Measurements from ENCODE around the gene RGS21.

The RGS21 gene

DNA sequence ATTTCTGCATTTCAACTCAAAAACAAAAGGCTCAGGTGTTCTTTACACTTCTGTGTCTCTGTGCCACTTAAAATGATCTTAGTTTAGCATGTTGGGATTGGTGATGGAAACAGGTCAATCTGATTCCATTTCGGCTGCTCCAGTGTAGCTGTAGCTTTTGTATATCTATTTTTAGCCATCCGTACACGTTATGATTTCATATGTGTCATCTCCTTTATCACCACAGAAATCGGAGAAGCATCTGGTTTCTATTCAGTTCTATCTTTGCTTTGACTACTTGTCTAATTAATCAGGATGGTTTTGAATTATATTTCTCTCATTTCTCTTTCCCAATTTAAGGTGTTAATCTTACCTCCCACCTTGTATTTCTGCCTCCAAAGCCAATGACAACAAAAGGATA is 41.1 kb downstream of the RGS21 start:
- TF ChIP-seq, protein P1, sequence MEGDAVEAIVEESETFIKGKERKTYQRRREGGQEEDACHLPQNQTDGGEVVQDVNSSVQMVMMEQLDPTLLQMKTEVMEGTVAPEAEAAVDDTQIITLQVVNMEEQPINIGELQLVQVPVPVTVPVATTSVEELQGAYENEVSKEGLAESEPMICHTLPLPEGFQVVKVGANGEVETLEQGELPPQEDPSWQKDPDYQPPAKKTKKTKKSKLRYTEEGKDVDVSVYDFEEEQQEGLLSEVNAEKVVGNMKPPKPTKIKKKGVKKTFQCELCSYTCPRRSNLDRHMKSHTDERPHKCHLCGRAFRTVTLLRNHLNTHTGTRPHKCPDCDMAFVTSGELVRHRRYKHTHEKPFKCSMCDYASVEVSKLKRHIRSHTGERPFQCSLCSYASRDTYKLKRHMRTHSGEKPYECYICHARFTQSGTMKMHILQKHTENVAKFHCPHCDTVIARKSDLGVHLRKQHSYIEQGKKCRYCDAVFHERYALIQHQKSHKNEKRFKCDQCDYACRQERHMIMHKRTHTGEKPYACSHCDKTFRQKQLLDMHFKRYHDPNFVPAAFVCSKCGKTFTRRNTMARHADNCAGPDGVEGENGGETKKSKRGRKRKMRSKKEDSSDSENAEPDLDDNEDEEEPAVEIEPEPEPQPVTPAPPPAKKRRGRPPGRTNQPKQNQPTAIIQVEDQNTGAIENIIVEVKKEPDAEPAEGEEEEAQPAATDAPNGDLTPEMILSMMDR (IDR thresholded peaks at IDR 0.05) = no peak

DNA sequence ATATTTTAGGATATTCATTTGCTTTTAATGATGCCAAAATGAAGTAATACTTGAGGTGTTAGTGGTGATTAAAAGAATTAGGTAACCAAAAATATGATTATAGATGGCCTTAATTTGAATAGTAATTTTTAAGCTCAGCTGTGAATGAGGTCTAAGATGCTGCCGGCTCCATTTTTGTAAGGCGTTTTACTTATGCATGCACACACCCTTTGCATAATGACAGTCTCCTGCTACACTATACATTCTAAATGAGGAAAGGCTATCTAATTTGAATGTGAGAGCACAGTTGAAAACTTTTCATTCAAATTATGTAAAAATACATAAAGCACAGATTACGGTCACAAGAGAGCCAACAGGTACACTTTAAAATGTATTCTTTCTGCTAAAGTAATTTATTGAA is 41.6 kb downstream of the RGS21 start:
- TF ChIP-seq, protein P1 (IDR thresholded peaks at IDR 0.05) = no peak

DNA sequence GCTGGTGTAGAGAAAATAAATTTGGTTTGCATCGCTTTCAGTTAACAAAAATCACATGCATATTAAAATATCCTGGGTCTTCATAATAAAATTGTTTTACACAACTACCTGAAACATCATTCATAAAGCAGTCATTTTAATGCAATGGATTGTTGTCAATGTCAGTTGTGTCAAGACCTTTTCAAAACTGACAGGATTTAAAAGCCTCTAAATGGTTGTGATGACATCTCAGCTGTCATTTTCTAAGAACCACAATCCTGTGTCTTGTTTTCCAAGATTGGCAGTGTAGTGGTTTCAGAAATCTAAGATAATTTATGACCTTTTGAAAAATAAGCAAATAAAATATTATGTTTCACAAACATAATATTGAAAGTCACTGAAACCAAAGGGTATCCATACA is 42.0 kb downstream of the RGS21 start:
- TF ChIP-seq, protein P1 (IDR thresholded peaks at IDR 0.05) = no peak

DNA sequence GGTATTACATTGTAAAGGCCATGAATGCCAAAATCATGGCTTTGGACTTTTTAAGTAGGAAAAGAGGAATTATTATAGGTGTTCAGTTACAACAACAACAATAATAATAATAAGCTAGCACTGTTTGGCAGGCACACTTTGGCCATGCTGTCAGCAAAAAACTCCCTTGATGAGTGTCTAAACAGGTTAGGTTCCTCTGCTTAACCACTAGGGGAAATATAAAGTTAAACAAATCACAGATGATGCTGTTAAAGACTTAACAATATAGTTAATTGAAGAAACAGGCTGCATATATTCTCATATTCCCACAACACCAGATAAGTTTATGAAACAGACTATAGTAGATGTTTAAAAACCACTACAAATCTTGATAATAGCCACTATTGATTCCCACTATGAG is 46.4 kb downstream of the RGS21 start:
- TF ChIP-seq, protein P1 (IDR thresholded peaks at IDR 0.05) = peak; percentile 16; the same call in 1 of the 2 replicates

DNA sequence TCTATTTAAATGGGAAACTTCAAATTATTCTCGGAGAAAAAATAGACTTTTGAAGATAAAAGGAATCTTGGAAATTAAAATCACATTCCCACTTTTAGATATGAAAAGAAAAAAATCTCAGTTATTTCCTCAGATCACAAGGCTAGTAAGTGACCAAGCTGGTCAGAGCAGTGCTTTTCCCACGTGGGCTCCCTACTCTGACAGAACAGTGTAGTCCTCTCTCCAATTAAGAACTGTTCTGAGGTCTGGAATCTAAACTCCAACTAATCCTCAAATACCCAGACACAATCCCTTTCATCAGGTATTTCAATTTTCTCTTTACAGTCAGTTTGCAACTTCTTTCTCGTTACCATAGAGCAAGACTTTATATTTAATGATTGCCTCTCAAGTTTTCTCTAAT is 50.6 kb downstream of the RGS21 start:
- TF ChIP-seq, protein P1 (IDR thresholded peaks at IDR 0.05) = no peak

DNA sequence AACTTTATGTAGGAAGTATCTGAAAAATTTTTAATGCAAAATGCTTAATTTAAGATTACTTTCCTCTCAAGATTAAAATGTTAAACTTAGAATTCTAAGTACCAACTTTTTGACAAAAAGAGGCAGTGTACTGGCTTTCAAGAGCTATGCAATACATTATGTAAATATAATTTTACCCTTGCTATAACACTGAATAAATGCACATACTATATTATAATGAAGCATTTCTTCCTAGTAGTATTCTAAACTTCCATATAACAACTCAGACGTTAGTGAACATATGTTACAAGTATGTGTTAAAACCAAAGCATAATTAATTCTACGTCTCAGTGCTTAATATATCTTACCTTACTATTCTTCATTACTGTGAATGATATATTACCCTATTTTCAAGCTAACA is 58.5 kb downstream of the RGS21 start:
- TF ChIP-seq, protein P1 (IDR thresholded peaks at IDR 0.05) = no peak

DNA sequence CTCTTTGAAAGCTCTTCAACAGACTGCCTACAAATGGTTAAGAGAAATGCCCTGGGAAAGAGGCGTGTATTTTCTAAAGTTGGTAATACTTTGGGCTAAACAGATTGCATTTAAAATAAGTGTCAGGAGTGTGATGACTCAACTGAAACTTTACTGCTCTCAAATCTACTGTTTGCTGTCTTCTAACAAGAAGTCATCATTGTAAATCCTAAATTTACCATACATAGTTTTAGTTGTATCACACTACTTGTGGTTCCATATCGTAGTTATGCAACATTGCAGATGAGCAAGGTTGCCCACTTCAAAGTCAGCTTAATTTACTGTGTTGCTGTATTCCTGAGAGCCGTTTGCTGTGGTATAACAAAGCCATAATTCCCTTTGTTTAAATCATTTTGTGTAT is 59.6 kb downstream of the RGS21 start:
- TF ChIP-seq, protein P1 (IDR thresholded peaks at IDR 0.05) = no peak

DNA sequence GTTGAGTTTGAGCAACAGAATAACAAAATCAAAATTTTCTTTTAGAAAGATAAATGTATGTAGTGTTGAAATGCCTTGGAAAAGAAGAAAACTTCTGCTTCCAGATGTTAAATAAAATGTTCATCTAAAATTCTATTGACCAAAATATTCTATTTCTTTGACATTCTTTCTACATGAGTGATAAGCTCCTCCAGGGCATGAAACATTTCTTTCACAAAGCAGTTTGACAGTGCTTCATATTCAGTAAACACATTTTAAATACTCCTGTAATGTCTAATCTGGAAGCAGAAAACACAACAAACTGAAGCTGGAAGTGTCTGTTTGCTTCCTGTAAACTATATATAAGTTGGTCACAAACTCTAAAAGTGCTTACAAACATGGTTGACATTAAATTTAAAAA is 61.5 kb downstream of the RGS21 start:
- TF ChIP-seq, protein P1 (IDR thresholded peaks at IDR 0.05) = no peak
